Inferior parietal cortex (tissue), 1 donor: Measurements from ENCODE around the gene CACNG8.

ENCODE experiments used
- DNase-seq: peaks from one replicate; pipeline ENCODE4 v3.0.0-alpha.2; 2016; ENCODE audit errors: extremely low spot score

Gene CACNG8

GRCh38 chr19:53961523-53962356 is 997 bp upstream of the CACNG8 start:
- no peak for DNase-seq

- DNase-seq = no peak
Measured at GRCh38 chr19:53965091-53965490, 2.4 kb downstream of the CACNG8 start.

- no peak for DNase-seq
Measured at GRCh38 chr19:53966931-53967330, 4.2 kb downstream of the CACNG8 start.

DNA sequence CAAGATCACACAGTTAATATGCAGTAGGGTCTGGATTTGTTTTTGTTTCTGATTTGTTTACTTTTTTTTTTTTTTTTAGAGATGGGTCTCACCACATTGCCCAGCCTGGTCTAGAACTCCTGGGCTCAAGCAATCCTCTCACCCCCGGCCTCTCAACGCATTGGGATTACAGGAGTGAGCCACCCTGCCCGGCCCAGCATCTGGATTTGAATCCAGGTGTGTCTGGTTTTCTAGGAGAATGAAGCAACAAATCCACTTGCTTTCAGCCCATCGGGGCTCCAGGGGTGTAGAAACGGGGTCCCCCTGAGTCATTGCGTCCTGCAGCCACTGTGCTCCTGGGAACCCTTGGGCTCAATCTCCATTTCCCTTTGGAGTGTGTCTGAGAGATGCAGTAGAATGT is 6.6 kb downstream of the CACNG8 start:
- DNase-seq = no peak

DNA sequence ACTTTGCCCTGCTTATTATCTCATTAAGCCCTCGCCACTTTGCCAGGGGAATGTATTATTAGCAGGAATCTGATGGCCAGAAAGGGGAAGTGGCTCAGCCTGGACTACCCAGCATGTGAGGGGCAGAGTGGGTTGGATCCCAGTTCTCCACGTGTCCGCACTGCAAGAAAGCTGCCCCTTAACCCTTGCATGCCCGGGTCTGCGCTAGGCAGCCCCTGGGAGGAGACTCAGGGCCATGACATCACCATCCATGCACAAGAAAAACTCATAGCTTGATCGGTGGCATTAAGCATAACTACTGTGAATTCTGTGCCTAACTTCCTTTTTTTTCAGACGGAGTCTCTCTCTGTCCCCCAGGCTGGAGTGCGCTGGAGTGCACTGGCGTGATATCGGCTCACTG is 8.9 kb downstream of the CACNG8 start:
- no peak for DNase-seq

DNA sequence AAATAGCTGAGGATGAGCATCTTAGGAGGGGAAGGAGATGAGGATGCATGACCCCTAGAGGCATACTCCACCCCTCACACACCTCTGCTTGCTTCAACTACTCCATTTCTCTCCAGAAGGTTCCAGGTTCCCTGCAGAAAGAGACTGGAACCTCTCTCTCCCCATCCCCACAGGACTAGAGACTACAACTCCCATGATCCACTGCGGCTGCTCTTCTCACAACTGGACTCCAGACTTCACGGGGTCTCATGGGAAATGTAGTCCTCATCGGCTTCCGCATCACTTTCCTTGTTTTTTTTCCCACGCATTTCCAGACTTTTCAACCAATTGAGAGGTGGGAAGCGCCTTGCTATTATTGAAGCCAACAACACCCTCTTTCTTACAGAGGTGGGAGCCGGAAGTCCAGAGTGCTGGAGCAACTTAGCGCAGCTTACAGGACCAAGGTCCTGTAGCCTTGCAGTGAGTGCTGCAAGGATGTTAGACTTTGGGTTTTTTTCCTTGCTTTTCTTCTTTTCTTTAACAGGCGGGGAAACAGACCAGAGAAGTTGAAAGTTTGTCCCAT is 14.8 kb downstream of the CACNG8 start:
- DNase-seq = peak; percentile 93

GRCh38 chr19:53977991-53978731 is 15.4 kb downstream of the CACNG8 start:
- peak; percentile 85 for DNase-seq

- no peak for DNase-seq
Measured at GRCh38 chr19:53978975-53979801, 16.5 kb downstream of the CACNG8 start.

DNA sequence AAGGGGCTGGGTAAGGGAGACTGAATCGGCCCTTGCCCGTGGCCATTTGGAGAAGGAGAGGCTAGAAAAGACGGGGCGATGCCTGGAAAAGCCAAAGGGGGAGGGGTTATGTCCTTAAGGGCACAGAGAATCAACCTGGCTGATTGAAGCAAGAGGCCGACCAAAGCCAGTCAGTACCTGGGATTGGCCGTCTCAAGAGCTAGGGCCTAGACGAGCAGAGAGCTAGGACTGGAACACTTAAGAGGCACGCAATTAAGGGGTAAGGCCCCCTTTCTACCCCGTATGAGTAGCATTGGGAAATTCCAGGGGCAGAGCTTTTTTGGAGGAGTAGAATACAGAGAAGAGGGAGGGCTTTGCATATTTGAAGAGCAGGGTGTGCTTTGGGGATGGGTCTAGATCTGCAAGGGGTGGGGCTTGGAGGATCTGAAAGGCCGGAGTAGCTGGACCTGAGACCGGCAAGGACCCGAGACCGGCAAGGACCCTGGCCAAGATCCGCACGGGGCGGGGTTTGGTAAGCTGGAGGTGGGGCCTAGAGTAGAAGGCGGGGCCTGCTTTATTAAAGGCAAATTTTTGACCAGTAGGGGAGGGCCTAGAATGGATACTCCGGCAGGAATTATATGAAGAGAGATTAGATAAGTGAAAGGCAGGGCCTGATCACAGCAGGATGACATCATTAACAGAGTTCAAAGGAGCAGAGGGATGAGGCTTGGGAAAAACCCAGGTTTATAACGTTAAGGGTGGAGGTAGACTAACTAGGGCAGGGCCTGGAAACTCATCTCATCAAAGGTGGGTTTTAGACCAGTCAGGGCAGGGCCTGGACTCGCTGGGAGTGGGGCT is 18.0 kb downstream of the CACNG8 start:
- DNase-seq = no peak

DNA sequence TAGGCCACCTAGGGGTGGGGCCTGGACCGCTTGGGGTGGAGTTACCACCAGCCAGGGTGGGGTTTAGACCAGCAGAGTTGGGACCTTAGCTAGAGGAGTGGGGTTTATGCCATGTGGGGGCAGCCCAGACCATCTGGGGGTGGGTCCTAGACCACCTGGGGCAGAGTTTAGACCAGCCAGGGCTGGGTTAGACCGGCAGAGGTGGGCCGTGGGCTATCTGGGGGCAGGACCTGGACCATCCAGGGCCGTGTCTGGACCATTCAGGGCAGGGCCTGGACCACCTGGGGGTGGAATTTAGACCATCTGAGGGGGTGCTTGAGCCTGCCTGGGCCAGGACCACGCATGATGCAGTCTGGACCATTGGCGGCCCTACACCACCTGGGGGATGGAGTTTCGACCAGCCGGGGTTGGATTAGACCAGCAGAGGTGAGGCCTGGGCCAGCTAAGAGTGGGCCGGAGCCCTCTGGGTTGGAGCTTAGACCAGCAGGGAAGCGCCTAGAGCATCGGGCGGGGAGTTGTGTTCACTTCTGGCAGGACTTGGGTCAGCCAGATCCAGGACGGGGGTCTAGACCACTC is 18.7 kb downstream of the CACNG8 start:
- DNase-seq = no peak

GRCh38 chr19:53982001-53982451 is 19.3 kb downstream of the CACNG8 start:
- DNase-seq = no peak

DNA sequence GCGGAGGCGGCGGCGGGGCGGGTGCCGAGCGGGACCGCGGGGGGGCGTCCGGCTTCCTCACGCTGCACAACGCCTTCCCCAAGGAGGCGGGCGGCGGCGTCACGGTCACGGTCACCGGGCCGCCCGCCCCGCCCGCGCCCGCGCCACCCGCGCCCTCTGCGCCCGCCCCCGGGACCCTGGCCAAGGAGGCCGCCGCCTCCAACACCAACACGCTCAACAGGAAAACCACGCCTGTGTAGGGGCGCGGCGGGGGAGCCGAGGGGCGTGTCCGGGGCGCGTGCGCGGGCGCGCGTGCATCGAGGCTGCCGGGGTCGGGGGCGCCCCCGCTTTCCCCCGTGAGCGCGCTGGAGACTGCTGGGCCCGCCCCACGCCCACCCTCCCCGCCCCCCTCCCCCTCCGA is 19.9 kb downstream of the CACNG8 start:
- no peak for DNase-seq

DNA sequence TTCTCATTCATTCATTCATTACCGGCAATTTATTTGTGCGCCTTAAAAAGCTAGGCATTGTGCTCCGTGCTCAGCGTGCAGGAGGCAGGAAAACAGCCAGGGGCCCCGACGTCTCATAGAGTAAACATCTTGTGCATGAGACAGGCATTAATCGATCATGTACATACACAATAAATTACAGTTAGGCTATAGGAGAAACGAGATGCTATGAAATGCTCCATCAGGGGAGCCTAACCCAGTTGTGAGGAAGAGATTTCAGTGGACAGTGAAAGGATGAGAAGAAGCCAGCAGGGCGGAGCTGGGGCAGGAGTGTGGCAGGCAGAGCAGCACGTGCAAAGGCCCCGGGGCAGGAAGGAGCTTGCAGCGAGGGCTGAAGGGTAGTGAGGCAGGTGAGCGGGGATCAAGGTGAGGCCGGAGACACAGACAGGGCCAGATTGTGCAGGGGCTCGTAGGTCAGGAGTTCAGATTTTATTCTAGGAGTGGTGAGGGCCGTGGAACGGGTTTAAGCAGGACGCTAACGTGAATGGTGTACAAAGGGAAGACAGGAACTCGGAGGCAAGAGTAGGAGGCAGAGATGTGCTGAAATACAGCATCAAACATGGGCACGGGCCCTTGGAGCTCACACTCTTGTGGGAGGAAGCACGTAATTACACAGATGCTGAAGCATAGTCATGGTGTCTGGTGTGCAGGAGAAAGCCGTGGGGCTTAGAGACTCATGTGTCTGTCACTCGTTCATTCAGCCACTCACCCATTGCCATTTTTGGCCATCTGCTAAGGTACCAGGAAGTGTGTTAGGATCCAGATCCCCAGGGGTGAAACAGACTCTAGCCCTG is 20.9 kb downstream of the CACNG8 start:
- no peak for DNase-seq

DNA sequence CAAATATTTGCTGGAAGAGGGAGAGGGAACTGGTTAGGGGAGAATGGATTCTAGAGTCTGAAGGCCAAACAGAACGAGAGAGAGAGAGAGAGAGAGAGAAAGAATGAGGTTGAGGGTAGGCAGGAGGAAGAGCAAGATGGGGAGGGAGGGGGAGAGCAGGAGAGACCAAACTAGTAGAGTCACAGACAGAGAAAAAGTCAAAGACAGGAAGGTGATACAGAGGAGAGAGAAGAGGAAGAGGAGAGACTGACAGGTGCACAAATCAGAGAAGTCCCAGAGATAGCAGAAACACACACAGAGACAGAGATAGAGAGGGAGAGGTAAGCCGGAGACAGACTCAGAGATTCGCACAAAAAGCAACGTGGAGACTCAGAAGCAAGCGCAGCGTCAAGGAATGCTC is 23.1 kb downstream of the CACNG8 start:
- DNase-seq = no peak

- DNase-seq = no peak
Measured at GRCh38 chr19:53988981-53989380, 26.2 kb downstream of the CACNG8 start.

DNA sequence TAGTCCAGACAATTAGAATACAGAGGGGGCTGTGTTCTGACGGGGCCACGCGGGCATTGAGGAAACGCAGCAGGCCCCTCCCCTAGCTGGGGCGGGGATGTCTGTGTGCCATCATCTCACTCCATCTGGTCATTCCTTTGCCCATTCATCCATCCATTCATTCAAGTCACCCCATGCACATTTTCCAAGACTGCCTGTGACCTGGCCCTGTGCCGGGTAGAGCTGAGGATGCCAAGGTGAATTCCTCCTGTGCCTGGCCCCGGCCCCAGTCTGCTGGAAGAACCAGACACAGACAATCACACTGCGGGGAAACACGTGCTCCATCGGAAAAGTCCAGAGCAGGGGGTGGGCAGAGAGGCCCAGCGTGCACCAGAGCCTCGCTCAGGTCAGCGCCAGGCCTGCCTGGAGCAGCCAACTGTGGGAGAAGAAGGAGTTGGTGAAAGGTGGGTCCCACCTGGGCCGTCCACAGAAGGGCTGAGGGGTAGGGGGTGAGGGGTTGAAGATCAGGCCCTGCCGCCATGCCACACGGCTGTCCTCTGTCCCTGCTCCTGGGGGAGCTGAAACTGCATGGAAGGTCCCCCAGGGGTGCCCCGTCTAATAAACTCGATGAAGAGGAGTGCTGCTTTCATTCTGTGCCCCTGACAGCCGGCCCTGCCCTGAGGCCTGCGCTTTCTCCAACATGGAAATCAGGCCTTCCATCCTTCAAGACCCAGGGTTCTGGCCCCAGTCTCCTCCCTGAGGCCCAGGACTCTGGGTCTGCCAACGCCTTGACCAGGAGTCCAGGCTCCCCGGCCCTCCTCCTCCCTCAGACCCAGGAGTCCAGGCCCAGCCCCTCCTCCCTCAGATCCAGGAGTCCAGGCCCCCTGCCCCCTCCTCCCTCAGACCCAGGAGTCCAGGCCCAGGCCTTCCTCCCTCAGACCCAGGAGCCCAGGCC is 27.1 kb downstream of the CACNG8 start:
- no peak for DNase-seq

GRCh38 chr19:53991224-53992113 is 28.7 kb downstream of the CACNG8 start, which contains the start of gene CACNG6:
TSS of gene CACNG6 (plus strand) at chr19:53991637. CDS start at chr19:53992878, 1,241 bp downstream.
- no peak for DNase-seq
